ENCODE data around the gene DBR1.
A peak's percentile ranks its signal among the peaks of the same experiment; 100 is the strongest.

The DBR1 gene

DNA sequence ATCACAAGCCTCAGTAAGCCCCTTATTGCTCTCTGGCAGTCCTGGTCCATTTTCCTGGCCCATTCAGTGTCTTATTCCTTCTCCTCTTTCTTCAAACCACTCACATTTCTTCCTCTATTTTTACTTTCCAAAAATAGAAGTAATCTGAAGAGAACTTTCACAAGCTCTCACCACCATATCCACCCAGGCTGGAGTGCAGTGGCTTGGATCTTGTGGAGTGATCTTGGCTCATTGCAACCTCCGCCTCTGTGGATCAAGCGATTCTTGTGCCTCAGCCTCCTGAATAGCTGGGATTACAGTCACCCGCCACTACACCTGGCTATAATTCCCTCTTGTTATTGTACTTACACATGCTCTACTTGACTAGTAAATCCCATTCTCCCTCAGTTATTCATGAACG is 29.2 kb upstream of the DBR1 start:
- H3K27me3 ChIP-seq (ENCODE audit: control insufficient read depth in 1 of 2, insufficient read depth in 2 of 2, low read length in 2 of 2), result no peaks in the 10 kb centered on the region
- no peaks in the 10 kb centered on the region for H3K9me3 ChIP-seq (ENCODE audit: control insufficient read depth in 1 of 2, low read length in 2 of 2)
- H3K36me3 ChIP-seq (ENCODE audit: control insufficient read depth in 1 of 2, insufficient read depth in 2 of 2, low read length in 2 of 2), result no peaks in the 10 kb centered on the region
- no peak overlapping the region for H3K4me3 ChIP-seq (ENCODE audit: low read depth in 1 of 2, low read length in 2 of 2)
- no peaks in the 10 kb centered on the region for H3K4me1 ChIP-seq (ENCODE audit: control insufficient read depth in 1 of 2, insufficient read depth in 2 of 2, low read length in 2 of 2)
- H3K9ac ChIP-seq (ENCODE audit: low read depth in 1 of 2, low read length in 2 of 2), result no peak overlapping the region
- H3K27ac ChIP-seq (ENCODE audit: low read depth, low read length), result no peak overlapping the region

DNA sequence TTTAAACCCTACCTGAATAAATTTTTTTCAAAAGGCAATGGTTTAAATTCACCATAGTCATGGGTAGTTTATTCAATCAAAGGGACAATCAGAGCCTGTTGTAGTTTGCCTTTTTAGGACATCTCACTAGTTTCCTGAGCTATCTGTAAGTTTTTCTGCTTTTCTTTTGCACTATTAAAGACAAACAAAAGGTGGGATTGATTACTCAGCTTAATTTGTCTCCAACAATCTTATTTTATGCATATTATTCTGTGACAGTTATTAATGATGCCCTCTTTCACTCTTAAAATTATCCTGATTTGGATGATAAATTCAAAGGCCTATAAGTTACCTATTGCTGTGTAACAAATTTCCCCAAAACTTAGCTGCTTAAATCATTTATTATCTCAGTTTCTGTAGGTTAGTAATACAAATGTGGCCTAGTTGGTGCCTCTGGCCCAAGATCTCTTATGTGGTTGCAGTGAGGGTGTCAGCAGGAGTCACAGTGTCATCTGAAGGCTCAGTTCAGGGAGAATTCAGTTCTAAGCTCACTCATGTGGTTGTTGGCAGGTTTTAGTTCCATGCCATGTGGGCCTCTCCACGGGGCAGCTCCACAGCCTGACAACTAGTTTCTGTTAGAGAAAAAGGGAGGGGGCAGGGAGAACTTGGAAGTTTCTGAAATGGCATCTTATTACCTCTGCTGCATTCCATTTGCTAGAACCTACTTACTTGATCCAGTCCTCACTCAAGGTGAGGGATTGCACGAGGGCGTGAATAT is 28.4 kb upstream of the DBR1 start:
- no peak overlapping the region for H3K27ac ChIP-seq (ENCODE audit: low read depth, low read length)
- no peak overlapping the region for H3K9ac ChIP-seq (ENCODE audit: low read depth in 1 of 2, low read length in 2 of 2)
- no peaks in the 10 kb centered on the region for H3K4me1 ChIP-seq (ENCODE audit: control insufficient read depth in 1 of 2, insufficient read depth in 2 of 2, low read length in 2 of 2)
- H3K4me3 ChIP-seq (ENCODE audit: low read depth in 1 of 2, low read length in 2 of 2), result no peak overlapping the region
- H3K27me3 ChIP-seq (ENCODE audit: control insufficient read depth in 1 of 2, insufficient read depth in 2 of 2, low read length in 2 of 2), result no peaks in the 10 kb centered on the region
- no peaks in the 10 kb centered on the region for H3K36me3 ChIP-seq (ENCODE audit: control insufficient read depth in 1 of 2, insufficient read depth in 2 of 2, low read length in 2 of 2)
- H3K9me3 ChIP-seq (ENCODE audit: control insufficient read depth in 1 of 2, low read length in 2 of 2), result no peaks in the 10 kb centered on the region

DNA sequence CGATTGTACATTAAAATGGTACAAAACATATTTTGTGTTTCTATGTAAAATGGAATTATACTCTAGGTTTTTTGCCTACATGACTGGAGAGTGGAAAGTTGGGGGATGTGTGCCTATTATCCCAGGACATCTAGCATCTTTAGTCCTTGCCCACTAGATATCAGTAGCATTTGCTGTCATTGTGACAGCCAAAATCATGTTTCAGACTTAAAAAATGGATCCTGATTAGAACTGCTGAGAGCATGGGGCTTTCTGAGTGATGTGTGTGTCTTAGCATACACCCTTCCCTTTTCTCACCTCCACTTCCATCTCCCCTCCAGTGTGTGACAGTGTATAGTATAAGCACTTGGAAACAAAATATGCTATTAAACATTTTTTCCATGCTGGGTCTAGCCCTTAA is 25.7 kb upstream of the DBR1 start:
- Histone ChIP-seq H3K4me3 (ENCODE audit: low read depth in 1 of 2, low read length in 2 of 2) (no peak overlapping the region), H3K9me3 (ENCODE audit: control insufficient read depth in 1 of 2, low read length in 2 of 2) (no peaks in the 10 kb centered on the region), H3K9ac (ENCODE audit: low read depth in 1 of 2, low read length in 2 of 2) (no peak overlapping the region), H3K27me3 (ENCODE audit: control insufficient read depth in 1 of 2, insufficient read depth in 2 of 2, low read length in 2 of 2) (no peaks in the 10 kb centered on the region), H3K4me1 (ENCODE audit: control insufficient read depth in 1 of 2, insufficient read depth in 2 of 2, low read length in 2 of 2) (peaks cover 0 to 5% of the 10 kb centered on the region in 2 donors), H3K36me3 (ENCODE audit: control insufficient read depth in 1 of 2, insufficient read depth in 2 of 2, low read length in 2 of 2) (peaks cover 0 to 3% of the 10 kb centered on the region in 2 donors), H3K27ac (ENCODE audit: low read depth, low read length) (no peak overlapping the region)

DNA sequence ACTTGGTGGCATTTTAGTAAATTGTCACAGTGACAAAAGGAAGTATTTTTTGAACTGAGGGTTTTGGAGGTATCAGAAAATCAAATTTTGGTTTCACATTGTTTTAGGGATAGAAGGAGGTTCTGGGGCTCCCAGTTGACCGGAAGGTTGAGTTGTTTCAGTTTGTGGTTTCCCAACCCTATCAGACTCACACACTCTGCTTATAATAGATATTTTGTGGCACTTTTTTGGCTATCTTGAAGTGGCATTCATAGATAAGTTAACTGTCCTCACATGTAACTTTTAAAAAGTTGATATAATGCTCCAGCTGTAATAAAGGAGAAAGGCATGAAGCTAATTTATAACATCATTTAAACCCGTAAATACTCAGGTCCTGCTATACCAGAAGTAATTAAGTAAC is 25.1 kb upstream of the DBR1 start:
- Histone ChIP-seq H3K9me3 (ENCODE audit: control insufficient read depth in 1 of 2, low read length in 2 of 2) (no peaks in the 10 kb centered on the region), H3K9ac (ENCODE audit: low read depth in 1 of 2, low read length in 2 of 2) (no peak overlapping the region), H3K27me3 (ENCODE audit: control insufficient read depth in 1 of 2, insufficient read depth in 2 of 2, low read length in 2 of 2) (no peaks in the 10 kb centered on the region), H3K36me3 (ENCODE audit: control insufficient read depth in 1 of 2, insufficient read depth in 2 of 2, low read length in 2 of 2) (peaks cover 0 to 3% of the 10 kb centered on the region in 2 donors), H3K4me1 (ENCODE audit: control insufficient read depth in 1 of 2, insufficient read depth in 2 of 2, low read length in 2 of 2) (peaks cover 0 to 5% of the 10 kb centered on the region in 2 donors), H3K4me3 (ENCODE audit: low read depth in 1 of 2, low read length in 2 of 2) (no peak overlapping the region), H3K27ac (ENCODE audit: low read depth, low read length) (no peak overlapping the region)

DNA sequence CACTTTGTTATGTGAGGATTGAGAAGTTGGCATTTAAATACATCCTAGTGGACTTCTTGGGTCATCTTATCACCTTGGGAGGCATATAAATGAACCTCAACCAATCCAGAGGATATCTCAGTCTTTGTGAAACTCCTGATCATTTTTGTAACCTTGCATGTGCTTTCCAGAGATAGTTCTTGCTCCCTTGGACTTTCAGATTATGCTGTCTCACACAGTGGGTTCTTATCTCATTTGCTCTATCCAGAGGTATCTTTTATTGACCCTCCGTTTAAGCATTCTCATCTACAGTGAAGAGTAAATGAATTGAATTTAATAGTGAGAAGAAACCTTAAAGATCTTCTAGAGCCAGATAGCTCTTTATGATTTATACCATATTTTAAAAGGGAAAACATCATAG is 22.8 kb upstream of the DBR1 start:
- H3K27ac ChIP-seq (ENCODE audit: low read depth, low read length), result no peak overlapping the region

DNA sequence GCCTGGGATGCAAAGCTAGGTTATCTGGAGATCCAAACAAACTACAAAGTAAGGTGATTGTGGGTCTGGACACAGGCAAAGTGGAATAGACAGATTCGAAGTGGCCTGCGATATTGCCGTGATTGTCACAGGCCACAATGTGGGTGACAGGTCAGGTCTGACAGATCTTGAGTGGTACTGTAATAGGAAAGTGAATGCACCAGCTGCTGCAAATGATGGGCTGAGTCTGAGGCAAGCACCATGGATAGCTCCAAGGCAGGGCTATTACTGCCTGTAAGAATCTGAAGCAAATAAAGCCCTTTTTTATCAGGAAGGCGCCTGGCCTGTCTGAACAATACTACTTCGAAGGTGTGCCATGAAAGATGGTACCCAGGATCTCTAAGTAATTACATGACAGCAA is 22.3 kb upstream of the DBR1 start:
- no peaks in the 10 kb centered on the region for H3K27me3 ChIP-seq (ENCODE audit: control insufficient read depth in 1 of 2, insufficient read depth in 2 of 2, low read length in 2 of 2)
- peaks cover 3% of the 10 kb centered on the region in 2 donors for H3K36me3 ChIP-seq (ENCODE audit: control insufficient read depth in 1 of 2, insufficient read depth in 2 of 2, low read length in 2 of 2)
- H3K9me3 ChIP-seq (ENCODE audit: control insufficient read depth in 1 of 2, low read length in 2 of 2), result no peaks in the 10 kb centered on the region
- H3K9ac ChIP-seq (ENCODE audit: low read depth in 1 of 2, low read length in 2 of 2), result no peak overlapping the region
- H3K27ac ChIP-seq (ENCODE audit: low read depth, low read length), result no peak overlapping the region
- H3K4me1 ChIP-seq (ENCODE audit: control insufficient read depth in 1 of 2, insufficient read depth in 2 of 2, low read length in 2 of 2), result peaks cover 0 to 5% of the 10 kb centered on the region in 2 donors
- H3K4me3 ChIP-seq (ENCODE audit: low read depth in 1 of 2, low read length in 2 of 2), result no peak overlapping the region

More for the DNA sequence above, 22.8 kb upstream of the DBR1 start:
- no peaks in the 10 kb centered on the region for H3K9me3 ChIP-seq (ENCODE audit: control insufficient read depth in 1 of 2, low read length in 2 of 2)
- no peaks in the 10 kb centered on the region for H3K27me3 ChIP-seq (ENCODE audit: control insufficient read depth in 1 of 2, insufficient read depth in 2 of 2, low read length in 2 of 2)
- H3K4me1 ChIP-seq (ENCODE audit: control insufficient read depth in 1 of 2, insufficient read depth in 2 of 2, low read length in 2 of 2), result peaks cover 0 to 5% of the 10 kb centered on the region in 2 donors
- no peak overlapping the region for H3K9ac ChIP-seq (ENCODE audit: low read depth in 1 of 2, low read length in 2 of 2)
- no peak overlapping the region for H3K4me3 ChIP-seq (ENCODE audit: low read depth in 1 of 2, low read length in 2 of 2)
- peaks cover under 1 to 3% of the 10 kb centered on the region in 2 donors for H3K36me3 ChIP-seq (ENCODE audit: control insufficient read depth in 1 of 2, insufficient read depth in 2 of 2, low read length in 2 of 2)

DNA sequence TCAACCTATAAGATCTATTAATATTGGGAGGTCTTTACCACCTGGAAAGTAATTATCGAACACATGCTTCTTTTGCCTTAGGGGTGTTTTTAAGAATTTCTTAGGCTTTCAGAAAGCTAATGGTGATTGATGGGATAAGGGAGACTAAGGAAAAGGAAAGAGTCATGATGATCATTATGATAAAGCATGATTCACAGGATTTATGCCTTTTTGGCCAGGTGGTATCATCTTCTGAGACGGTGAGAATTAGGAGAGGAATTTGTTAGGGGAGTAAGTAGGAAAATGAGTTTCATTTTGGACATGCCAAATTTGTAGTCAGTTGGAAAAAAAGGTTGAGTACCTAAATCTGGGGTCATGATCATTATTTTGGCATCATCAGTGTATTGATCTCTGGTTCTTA is 21.3 kb upstream of the DBR1 start:
- Histone ChIP-seq H3K27me3 (ENCODE audit: control insufficient read depth in 1 of 2, insufficient read depth in 2 of 2, low read length in 2 of 2) (no peaks in the 10 kb centered on the region), H3K9me3 (ENCODE audit: control insufficient read depth in 1 of 2, low read length in 2 of 2) (no peaks in the 10 kb centered on the region), H3K4me3 (ENCODE audit: low read depth in 1 of 2, low read length in 2 of 2) (no peak overlapping the region), H3K9ac (ENCODE audit: low read depth in 1 of 2, low read length in 2 of 2) (no peak overlapping the region), H3K36me3 (ENCODE audit: control insufficient read depth in 1 of 2, insufficient read depth in 2 of 2, low read length in 2 of 2) (peaks cover 3% of the 10 kb centered on the region in 2 donors), H3K4me1 (ENCODE audit: control insufficient read depth in 1 of 2, insufficient read depth in 2 of 2, low read length in 2 of 2) (peaks cover 0 to 5% of the 10 kb centered on the region in 2 donors), H3K27ac (ENCODE audit: low read depth, low read length) (no peak overlapping the region)

DNA sequence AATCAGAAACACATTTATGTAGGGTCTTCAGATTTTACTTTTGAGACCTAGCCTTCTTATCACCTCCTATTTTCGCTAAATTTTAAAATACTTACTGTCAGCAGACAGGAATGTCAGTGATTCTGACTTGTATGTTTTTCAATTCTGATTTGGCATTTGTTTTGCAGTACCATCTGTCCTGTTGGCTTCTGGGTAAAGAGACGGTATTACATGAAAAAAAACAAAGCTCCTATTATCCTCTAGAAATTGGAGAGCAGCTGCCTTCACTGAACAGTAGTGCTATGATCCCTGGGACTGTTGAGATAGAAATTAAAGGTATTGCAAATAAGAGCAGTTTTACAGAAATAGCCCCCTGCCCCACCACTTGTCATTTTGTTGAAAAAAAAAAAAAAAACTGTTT is 20.8 kb upstream of the DBR1 start:
- H3K4me1 ChIP-seq (ENCODE audit: control insufficient read depth in 1 of 2, insufficient read depth in 2 of 2, low read length in 2 of 2), result peaks cover 0 to 5% of the 10 kb centered on the region in 2 donors
- H3K4me3 ChIP-seq (ENCODE audit: low read depth in 1 of 2, low read length in 2 of 2), result no peak overlapping the region
- H3K9me3 ChIP-seq (ENCODE audit: control insufficient read depth in 1 of 2, low read length in 2 of 2), result no peaks in the 10 kb centered on the region
- no peak overlapping the region for H3K9ac ChIP-seq (ENCODE audit: low read depth in 1 of 2, low read length in 2 of 2)
- H3K27ac ChIP-seq (ENCODE audit: low read depth, low read length), result no peak overlapping the region
- peaks cover 3% of the 10 kb centered on the region in 2 donors for H3K36me3 ChIP-seq (ENCODE audit: control insufficient read depth in 1 of 2, insufficient read depth in 2 of 2, low read length in 2 of 2)
- H3K27me3 ChIP-seq (ENCODE audit: control insufficient read depth in 1 of 2, insufficient read depth in 2 of 2, low read length in 2 of 2), result no peaks in the 10 kb centered on the region

DNA sequence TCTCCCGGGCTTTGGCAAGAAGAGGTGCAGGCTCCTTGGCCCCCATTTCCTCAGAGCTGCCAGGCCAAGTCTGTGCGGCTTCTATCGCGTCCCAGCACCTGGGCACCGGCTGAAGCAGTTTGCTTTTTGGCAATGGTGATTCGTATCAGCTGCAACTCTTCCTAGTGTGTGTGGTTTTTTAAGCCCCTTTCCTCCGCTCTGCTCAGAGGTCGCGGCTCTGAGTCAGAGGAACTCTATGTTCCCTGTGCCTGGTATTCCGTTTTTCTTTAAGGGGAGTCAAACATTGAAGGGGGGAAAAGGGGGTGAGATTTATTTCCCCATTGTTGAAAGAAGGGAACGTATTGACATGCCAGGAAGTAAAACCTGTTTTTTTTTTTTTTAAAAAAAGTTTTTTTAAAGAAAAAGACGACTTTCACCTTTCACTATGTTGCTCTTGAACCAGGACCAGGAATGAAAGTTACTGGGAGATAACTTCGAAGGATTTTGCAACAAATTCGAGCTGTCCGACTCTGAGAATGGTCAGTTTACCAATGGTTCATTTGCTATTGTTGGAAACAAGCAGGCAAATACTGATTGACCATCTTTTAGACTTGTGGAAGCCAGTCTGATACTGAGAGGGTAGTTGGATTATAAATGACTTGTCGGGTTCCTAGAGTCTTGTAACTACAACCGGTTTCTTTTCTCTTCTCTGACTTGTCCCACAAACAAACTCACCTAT is 13.5 kb upstream of the DBR1 start:
- peak overlapping the region; percentile 92 for H3K27ac ChIP-seq (ENCODE audit: low read depth, low read length)
- peaks cover 0 to 3% of the 10 kb centered on the region in 2 donors for H3K36me3 ChIP-seq (ENCODE audit: control insufficient read depth in 1 of 2, insufficient read depth in 2 of 2, low read length in 2 of 2)
- H3K4me3 ChIP-seq (ENCODE audit: low read depth in 1 of 2, low read length in 2 of 2), result peak overlapping the region; percentile 92 to 97
- H3K9me3 ChIP-seq (ENCODE audit: control insufficient read depth in 1 of 2, low read length in 2 of 2), result no peaks in the 10 kb centered on the region
- H3K27me3 ChIP-seq (ENCODE audit: control insufficient read depth in 1 of 2, insufficient read depth in 2 of 2, low read length in 2 of 2), result peaks cover 0 to 7% of the 10 kb centered on the region in 2 donors
- peak overlapping the region; percentile 80 to 90 for H3K9ac ChIP-seq (ENCODE audit: low read depth in 1 of 2, low read length in 2 of 2)
- peaks cover 14 to 20% of the 10 kb centered on the region in 2 donors for H3K4me1 ChIP-seq (ENCODE audit: control insufficient read depth in 1 of 2, insufficient read depth in 2 of 2, low read length in 2 of 2)

DNA sequence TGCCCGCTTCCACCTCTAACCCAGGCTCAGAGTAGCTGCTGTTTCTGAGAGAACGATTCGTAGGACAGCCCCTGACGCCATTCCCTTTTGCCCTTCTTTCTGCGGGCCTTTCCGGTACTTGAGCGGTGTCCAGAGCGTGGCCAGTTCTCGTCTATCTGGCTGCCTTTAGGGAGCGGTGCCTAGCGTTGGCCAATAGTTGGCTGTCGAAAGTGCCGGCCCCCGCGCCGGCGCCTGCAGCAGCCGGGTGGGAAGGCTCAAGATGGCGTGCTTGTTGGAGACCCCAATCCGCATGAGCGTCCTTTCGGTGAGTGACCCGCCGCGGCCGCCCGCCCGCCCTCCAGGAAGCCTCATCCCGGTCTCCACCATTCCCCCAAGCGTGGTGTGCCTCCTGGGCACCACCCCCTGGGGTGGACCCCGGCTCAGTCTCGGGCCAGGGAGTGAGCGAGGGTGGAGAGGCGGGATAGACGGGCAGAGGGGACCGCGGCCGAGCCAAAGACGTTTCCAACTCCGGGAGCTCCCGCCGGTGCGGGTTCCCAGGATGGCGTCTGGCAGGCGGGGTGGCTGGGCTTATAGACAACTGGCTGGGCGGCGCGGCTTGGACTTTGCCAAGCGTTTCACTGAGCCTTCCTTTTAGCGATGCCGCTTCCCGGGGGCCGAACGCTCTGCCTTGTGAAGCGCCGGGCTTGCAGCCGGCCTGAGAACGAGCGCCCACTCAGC is 12.7 kb upstream of the DBR1 start, which contains the start of gene ARMC8:
Gene ARMC8 (plus strand): TSS at position 6 of the 717 bp plus-strand sequence. CDS start 254 bp downstream, at position 260.
- Histone ChIP-seq H3K4me1 (ENCODE audit: control insufficient read depth in 1 of 2, insufficient read depth in 2 of 2, low read length in 2 of 2) (peaks cover 14 to 20% of the 10 kb centered on the region in 2 donors), H3K9me3 (ENCODE audit: control insufficient read depth in 1 of 2, low read length in 2 of 2) (no peaks in the 10 kb centered on the region), H3K36me3 (ENCODE audit: control insufficient read depth in 1 of 2, insufficient read depth in 2 of 2, low read length in 2 of 2) (peaks cover 0 to under 1% of the 10 kb centered on the region in 2 donors), H3K9ac (ENCODE audit: low read depth in 1 of 2, low read length in 2 of 2) (peak within 1 kb of the TSS; percentile 80 to 90), H3K27me3 (ENCODE audit: control insufficient read depth in 1 of 2, insufficient read depth in 2 of 2, low read length in 2 of 2) (peaks cover 3 to 7% of the 10 kb centered on the region in 2 donors), H3K4me3 (ENCODE audit: low read depth in 1 of 2, low read length in 2 of 2) (peak within 1 kb of the TSS; percentile 92 to 97), H3K27ac (ENCODE audit: low read depth, low read length) (peak within 1 kb of the TSS; percentile 92)
